NCI-H526 (cell line): Measurements from ENCODE around the gene VAT1L.

Source experiments
- DNase-seq, 2 experiments: peaks; one replicate each; lab custom pipeline; 2025; lab: John Stamatoyannopoulos, UW

VAT1L gene

GRCh38 chr16:77834635-77835540 lies 46.5 kb downstream of the VAT1L start:
- no peak for DNase-seq

- DNase-seq: no peak
These were observed 48.4 kb downstream of the VAT1L start for GRCh38 chr16:77836801-77837200.

- DNase-seq: no peak
These were observed 50.4 kb downstream of the VAT1L start for GRCh38 chr16:77838597-77839255.

DNA sequence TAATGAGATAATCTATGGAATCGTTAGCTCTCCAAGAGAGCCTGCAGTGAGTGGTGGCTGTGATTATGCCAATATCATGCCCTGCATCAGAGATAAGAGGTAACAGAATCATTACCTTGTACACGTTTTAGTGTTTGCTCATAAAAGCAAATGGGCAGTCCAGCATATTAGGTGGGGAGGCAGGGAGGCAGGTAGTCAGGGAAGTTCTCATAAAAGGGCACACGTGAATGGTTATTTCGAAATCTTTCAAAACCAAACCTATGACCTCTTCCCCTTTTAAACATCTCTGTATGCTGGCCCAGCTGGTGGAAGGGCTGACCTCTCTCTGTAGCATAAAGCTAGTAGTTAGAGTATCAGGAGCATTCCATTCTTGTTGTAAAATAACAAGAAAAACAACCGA lies 51.7 kb downstream of the VAT1L start:
- no peak for DNase-seq

DNA sequence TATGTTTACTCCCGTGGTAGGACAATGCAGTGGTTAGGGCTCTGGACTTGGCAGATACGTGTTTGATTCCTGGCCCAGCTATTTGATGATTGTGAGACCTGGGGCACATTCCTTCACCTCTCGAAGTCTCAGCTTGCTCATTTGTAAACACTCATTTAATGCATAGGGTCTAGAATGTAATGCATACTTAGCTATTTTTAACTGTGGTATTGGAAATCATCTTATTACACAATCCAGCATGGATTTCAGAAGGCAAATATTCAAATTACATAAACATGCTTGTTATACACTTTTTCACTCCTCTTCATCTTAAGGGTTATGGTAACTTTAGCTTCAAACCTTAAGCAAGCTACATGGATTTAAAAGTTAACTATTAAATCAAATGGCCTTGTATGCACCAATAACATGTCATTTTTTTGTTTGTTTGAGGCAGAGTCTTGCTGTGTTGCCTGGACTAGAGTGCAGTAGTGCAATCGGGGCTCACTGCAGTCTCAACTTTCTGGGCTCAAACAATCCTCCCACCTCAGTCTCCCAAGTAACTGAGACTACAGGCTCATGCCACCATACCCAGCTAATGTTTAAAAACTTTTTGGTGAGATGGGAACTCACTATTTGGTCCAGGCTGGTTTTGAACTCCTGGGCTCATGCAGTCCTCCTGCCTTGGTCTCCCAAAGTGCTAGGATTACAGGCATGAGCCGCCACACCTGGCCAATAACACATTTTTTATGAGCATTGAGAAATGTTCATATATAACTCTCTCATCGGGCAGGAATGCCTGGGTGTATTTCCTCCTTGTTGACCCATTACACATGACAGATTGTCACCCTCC lies 52.5 kb downstream of the VAT1L start:
- no peak for DNase-seq

DNA sequence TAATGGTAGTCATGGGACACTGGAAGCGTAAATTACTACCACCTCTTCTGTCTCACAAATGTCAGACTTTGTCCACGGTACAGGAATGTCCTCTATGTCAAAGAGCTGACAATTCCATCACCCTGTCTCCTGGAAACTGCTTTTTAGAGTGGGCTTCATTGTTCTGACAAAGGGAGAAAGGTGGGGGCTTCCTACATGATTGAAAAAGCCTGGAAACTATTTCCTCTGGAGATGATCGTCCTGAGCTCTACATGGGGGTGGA lies 53.1 kb downstream of the VAT1L start:
- DNase-seq: no peak

- no peak for DNase-seq
These were observed 54.1 kb downstream of the VAT1L start for GRCh38 chr16:77842468-77842867.

GRCh38 chr16:77843405-77843804 lies 55.0 kb downstream of the VAT1L start:
- no peak for DNase-seq

DNA sequence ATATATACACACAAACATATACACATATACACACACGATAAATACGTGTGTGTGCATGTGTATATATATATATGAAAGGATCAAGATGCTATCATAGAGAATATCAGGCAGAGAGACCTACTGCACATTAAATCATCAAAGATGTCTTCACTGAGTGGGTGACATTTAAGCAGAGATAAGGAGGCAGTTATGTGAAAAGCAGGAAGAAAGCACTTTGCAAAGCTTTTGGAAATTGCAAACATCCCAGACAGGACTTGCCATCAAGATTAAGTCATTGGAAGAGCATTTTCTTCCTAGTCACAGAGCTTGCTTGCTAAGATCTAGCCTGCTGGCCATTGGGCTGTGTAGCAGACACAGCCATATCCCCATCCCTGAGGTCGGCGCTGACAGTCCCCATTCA lies 56.4 kb downstream of the VAT1L start:
- DNase-seq: no peak

- no peak for DNase-seq
These were observed 61.4 kb downstream of the VAT1L start for GRCh38 chr16:77849646-77850258.

- DNase-seq: no peak
These were observed 62.4 kb downstream of the VAT1L start for GRCh38 chr16:77850636-77851333.

DNA sequence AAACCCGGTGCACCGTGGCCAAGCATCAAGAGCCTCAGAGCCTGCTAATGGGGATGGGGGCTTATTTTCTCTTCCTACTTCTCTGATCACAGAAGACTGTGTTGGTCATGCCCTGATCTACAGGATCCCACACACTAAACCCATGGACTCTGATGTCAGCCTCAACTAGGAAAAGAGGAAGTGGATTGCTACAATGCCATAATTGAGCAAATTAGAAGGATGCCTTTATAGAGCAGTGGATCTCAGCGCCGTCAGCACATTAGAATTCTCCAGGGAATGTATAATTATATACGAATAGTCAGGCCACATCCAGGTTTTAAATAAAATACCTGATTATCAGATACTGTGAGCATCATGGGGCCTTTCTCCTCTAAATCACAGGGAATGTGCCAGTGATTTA lies 64.8 kb downstream of the VAT1L start:
- no peak for DNase-seq

DNA sequence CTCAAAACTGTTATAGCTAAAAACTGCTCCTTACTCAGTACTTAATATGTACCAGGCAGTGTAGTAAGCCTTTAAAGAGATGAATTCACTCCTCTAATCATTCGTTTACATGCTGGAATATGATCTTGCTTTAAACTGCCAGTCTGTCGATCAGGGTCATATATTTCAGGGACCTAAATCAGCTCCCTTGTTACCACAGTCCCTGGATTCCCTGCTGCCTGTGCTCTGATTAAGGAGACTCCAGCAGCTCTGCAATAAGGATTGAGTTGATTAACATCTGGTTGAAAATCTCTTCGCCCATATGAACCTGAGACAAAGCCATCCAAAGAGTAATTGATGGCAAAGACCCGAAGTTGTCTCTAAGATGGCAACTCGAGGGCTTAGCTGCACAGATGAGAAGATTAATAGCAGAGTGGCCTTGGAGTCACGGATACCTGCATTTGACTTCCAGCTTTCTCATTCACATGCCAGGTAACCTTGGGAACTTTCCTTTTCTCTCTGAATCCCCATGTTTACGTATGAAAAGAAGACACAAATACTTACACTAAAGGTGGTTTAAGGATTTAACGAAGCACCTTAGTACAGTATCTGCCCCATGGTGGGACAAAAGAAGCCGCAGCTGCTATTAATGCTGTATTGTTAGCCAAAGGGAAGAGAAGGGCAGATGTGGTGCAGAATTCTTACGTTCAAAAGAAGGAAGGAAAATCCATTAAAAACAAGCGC lies 68.2 kb downstream of the VAT1L start:
- DNase-seq: peak; percentile 58 to 73

DNA sequence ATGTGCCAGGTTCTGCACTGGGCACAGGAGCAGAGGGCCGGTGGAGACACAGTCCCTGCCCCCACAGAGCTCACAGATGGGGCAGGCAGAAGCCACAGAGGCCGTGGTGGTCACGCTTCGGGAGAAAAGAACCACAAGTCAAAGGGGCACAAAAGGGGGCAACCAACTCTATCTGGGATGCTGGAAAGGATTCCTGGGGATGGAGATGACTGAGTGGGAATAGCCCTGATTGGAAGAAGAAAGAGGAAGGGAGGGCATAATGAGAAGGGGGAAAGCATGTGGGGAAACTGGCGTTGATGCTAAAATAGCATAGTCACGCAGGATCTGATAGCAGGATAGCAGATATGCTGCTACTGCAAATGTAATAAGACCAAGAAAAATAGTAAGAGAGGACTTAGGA lies 69.7 kb downstream of the VAT1L start:
- no peak for DNase-seq

- DNase-seq: no peak
These were observed 71.3 kb downstream of the VAT1L start for GRCh38 chr16:77859493-77860232.

DNA sequence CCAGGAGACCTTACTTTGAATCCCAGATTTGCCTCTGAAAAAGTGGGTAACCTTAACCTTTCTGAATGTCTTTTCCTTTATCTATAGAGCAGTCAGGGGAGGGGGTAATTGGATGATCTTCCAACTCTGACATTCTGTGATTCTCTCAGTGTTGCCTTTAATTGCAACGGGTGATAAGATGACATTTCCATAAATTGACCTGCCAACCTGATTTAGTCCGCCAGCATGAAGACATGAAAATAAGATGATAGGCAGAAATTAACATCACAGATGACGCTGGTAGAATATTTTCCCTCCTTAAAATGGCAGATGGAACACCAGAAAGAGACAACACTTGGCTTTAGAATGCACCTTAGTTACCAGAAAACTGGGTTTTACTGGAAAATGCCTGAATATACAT lies 72.6 kb downstream of the VAT1L start:
- DNase-seq: no peak

DNA sequence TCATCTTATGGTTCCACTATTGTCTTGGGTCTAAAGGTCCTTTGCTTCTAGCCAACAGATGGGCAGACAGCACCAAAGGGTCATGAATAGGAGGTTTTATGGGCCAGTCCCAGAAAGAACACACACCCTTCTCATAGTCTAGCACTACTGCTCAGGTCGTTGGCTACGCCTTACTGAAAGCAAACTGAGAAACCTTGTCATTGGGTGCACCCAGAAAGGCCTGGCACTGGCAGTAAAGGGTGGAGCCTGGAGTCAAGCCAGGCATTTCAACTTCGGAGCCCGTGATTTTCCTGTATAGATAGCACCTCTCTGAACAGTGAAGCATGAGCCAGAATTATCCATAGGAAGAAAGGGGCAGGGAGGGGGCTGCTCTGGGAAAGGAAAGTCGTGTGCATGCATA lies 74.9 kb downstream of the VAT1L start:
- no peak for DNase-seq

- DNase-seq: no peak
These were observed 78.4 kb downstream of the VAT1L start for GRCh38 chr16:77866752-77867151.

GRCh38 chr16:77868052-77868451 lies 79.7 kb downstream of the VAT1L start:
- no peak for DNase-seq

GRCh38 chr16:77868478-77868877 lies 80.1 kb downstream of the VAT1L start:
- DNase-seq: no peak
